Peyer's patch (tissue), 4 donors: Measurements from ENCODE around the gene PPIL6. TPM values are rescaled to one million over a fixed set of nuclear protein-coding genes. Genes with fewer than 3 reads are reported as not detected.

Experiments used
- DNase-seq, 3 donors: peaks; one replicate each; pipeline ENCODE4 v3.0.0-alpha.2; 2017 to 2019
- H3K27ac ChIP-seq, 4 donors: fragments of 200-600 bp; sonication (generic); one replicate each; pipeline ENCODE4 v1.5.1; 2016 to 2019
- H3K27me3 ChIP-seq, 2 donors: fragments of 200-600 bp; sonication (generic); one replicate each; pipeline ENCODE4 v1.5.1; 2019
- H3K36me3 ChIP-seq, 3 donors: fragments of 200-600 bp; sonication (generic); one replicate each; pipeline ENCODE4 v1.5.1; 2016 to 2019
- H3K4me1 ChIP-seq, 4 donors: fragments of 200-600 bp; sonication (generic); one replicate each; pipeline ENCODE4 v1.5.1; 2016 to 2019
- H3K4me3 ChIP-seq, 4 donors: fragments of 200-600 bp; sonication (generic); 1 replicate in 3 of 4; 2 replicates in 1 of 4; pipeline ENCODE4 v1.5.1; 2016 to 2019; ENCODE audit warnings: mild to moderate bottlenecking in 1 of 4
- H3K9me3 ChIP-seq, 4 donors: fragments of 200-600 bp; sonication (generic); one replicate each; pipeline ENCODE4 v1.5.1; 2016 to 2019; ENCODE audit warnings: mild to moderate bottlenecking in 1 of 4
- POLR2A ChIP-seq, 2 donors: fragments of 450-650 bp; IDR thresholded peaks; one replicate each; pipeline ENCODE4 v1.5.1; 2017; ENCODE audit warnings: antibody characterized with exemption in 2 of 2, mild to moderate bottlenecking in 2 of 2, moderate library complexity in 2 of 2
- total RNA-seq, 4 donors: library from RNA; depleted of rRNA; stranded (reverse); fragments of >200 nt; gene quantifications; one replicate each; pipeline ENCODE4 v1.1.0, GENCODE V29; 2016
- TF ChIP-seq, protein P1 (sequence below), 6 experiments: fragments of 450-650 bp in 4 of 6; fragments of 200-600 bp in 2 of 6; sonication (generic) in 1 of 6; IDR thresholded peaks; one replicate each; pipeline ENCODE4 v1.5.1; 2017 to 2019; ENCODE audit warnings: antibody characterized with exemption in 6 of 6, mild to moderate bottlenecking in 3 of 6, moderate library complexity in 1 of 6

The PPIL6 gene
- total RNA-seq, 4 donors from 2014 or later: 0.27 to 0.53 TPM; not detected in 2

DNA sequence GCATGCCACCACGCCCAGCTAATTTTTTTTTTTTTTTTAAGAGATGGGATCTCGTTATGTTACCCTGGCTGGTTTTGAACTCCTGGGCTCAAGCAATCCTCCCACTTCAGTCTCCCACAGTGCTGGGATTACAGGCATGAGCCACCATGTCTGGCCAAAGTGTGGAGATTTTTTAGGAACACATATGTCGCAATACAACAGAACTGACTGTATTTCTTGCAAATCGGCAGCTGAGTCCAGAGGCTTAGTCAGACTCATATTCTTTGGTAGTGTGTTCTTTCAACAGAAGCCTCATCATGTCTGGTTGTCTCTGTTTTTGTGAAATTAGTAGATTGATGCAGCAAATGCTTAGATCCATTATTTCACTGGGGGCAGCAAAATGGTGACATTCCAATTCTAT, 34.2 kb downstream of the PPIL6 start:
- DNase-seq: no peak
- Histone ChIP-seq H3K27ac (no peak overlapping the region), H3K27me3 (no peaks in the 10 kb centered on the region), H3K9me3 (no peaks in the 10 kb centered on the region), H3K36me3 (no peaks in the 10 kb centered on the region), H3K4me3 (no peak overlapping the region), H3K4me1 (no peaks in the 10 kb centered on the region)
- no peak for TF ChIP-seq POLR2A (IDR thresholded peaks at IDR 0.05)
- TF ChIP-seq, protein P1, sequence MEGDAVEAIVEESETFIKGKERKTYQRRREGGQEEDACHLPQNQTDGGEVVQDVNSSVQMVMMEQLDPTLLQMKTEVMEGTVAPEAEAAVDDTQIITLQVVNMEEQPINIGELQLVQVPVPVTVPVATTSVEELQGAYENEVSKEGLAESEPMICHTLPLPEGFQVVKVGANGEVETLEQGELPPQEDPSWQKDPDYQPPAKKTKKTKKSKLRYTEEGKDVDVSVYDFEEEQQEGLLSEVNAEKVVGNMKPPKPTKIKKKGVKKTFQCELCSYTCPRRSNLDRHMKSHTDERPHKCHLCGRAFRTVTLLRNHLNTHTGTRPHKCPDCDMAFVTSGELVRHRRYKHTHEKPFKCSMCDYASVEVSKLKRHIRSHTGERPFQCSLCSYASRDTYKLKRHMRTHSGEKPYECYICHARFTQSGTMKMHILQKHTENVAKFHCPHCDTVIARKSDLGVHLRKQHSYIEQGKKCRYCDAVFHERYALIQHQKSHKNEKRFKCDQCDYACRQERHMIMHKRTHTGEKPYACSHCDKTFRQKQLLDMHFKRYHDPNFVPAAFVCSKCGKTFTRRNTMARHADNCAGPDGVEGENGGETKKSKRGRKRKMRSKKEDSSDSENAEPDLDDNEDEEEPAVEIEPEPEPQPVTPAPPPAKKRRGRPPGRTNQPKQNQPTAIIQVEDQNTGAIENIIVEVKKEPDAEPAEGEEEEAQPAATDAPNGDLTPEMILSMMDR (IDR thresholded peaks at IDR 0.05): no peak

DNA sequence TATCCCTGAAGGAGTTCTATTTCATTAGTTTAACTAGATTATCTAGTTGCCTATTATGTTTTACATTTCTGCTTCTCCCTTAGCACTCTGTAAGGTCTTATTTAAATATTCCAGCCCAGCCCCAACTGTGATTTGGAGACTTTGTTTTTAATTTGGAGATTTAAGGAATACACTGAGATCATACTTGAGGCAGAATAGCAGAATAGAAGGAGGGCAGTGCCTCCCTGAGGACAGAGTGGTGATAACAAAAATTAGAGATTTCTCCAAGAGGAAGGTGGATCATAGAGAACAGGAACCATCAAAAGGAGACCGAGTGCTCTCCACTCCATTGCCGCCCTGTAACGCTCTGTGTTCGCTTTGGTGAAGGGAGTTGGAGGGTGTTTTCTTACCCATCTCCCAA, 43.4 kb downstream of the PPIL6 start:
- Histone ChIP-seq H3K4me3 (no peak overlapping the region), H3K27ac (no peak overlapping the region), H3K9me3 (no peaks in the 10 kb centered on the region), H3K36me3 (no peaks in the 10 kb centered on the region), H3K4me1 (no peaks in the 10 kb centered on the region), H3K27me3 (no peaks in the 10 kb centered on the region)
- DNase-seq: no peak
- TF ChIP-seq, protein P1 (IDR thresholded peaks at IDR 0.05): peak in 3 of 6 experiments; percentile 45 to 54 (median 48)
- no peak for TF ChIP-seq POLR2A (IDR thresholded peaks at IDR 0.05)

DNA sequence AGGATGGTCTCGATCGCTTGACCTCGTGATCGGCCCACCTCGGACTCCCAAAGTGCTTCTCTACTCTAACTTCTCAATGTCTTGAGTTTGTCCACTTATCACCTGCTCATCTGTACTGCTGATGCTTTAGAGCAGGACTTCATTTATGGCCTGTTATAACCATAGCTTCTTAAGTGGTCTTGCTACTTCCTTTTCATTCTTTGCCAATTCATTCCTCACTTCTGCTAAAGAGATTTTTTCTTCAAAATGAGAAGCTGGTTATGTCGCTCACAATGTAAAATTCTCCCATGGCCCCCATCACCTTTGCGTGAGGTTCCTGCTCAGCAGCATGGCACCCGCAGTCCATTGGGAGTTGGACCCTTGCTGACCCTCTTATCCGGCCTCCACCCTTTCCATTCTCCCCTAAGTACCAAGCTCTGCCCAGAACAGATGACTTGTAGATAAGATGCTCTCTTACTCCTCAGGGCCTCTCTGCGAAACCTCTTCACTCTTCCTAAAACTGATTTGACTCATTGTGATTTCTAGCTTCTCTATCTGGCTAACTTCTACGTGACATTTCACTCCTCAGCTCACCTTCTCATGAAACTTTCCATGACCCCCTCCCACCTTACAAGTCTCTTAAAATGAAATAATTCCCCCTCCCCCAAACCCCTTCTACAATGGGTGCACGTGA, 44.2 kb downstream of the PPIL6 start:
- TF ChIP-seq, protein P1 (IDR thresholded peaks at IDR 0.05): no peak
- no peak for TF ChIP-seq POLR2A (IDR thresholded peaks at IDR 0.05)
- H3K27me3 ChIP-seq: no peaks in the 10 kb centered on the region
- DNase-seq: no peak

DNA sequence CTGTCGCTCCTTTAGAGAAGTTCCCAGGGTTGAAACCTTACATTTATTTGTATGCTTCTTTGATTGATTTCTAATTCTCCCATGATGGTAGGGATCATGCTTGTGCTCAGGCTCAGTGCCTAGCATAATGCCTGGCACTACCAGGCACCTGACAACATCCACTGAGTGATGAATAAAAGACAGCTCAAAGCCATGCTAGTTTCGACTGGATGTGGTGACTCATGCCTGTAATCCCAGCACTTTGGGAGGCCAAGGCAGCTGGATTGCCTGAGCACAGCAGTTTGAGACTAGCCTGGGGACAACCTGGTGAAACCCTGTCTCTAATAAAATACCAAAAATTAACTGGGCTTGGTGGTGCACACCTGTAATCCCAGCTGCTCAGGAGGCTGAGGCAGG, 46.5 kb downstream of the PPIL6 start:
- Histone ChIP-seq H3K36me3 (no peaks in the 10 kb centered on the region), H3K4me1 (no peaks in the 10 kb centered on the region), H3K27ac (no peak overlapping the region), H3K4me3 (no peak overlapping the region), H3K9me3 (no peaks in the 10 kb centered on the region), H3K27me3 (no peaks in the 10 kb centered on the region)
- peak in 1 of 3 donors; percentile 58 for DNase-seq
- TF ChIP-seq POLR2A (IDR thresholded peaks at IDR 0.05): no peak
- TF ChIP-seq, protein P1 (IDR thresholded peaks at IDR 0.05): no peak

More for the DNA sequence above, 44.2 kb downstream of the PPIL6 start:
- Histone ChIP-seq H3K27ac (no peak overlapping the region), H3K4me3 (no peak overlapping the region), H3K4me1 (no peaks in the 10 kb centered on the region), H3K36me3 (no peaks in the 10 kb centered on the region), H3K9me3 (no peaks in the 10 kb centered on the region)

DNA sequence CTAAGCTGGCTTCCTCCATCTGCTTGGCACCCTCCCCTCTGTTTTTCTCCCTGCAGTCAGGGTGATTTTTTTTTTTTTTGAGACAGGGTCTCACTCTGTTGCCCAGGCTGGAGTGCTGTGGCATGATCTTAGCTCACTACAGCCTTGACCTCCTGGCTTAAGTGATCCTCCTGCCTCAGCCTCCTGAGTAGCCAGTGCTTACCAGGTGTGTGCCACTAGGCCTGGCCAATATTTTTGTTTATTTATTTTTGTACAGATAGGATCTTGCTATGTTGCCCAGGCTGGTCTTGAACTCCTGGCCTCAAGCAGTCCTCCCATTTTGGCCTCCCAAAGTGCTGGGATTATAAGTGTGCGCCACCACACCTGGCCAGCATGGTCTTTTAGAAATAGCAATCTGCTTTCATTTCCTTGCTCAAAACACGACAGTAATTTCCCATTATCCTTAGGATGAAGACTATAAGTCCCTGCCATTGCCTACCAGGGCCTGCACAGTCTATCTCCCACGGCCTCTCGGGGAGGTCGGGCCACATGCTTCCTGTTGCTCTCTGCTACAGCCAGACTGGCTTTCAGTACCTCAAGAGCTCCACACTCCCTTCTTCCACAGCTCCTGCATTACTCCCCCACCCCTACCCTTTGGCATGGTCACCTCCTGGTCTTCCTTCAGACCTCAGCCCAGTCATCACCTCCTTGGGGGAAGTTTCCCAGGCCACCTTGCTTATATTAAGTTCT, 47.1 kb downstream of the PPIL6 start:
- no peak for DNase-seq
- Histone ChIP-seq H3K4me3 (no peak overlapping the region), H3K36me3 (no peaks in the 10 kb centered on the region), H3K4me1 (no peaks in the 10 kb centered on the region), H3K27me3 (no peaks in the 10 kb centered on the region), H3K27ac (no peak overlapping the region), H3K9me3 (no peaks in the 10 kb centered on the region)
- TF ChIP-seq, protein P1 (IDR thresholded peaks at IDR 0.05): no peak
- TF ChIP-seq POLR2A (IDR thresholded peaks at IDR 0.05): no peak
